SU-DHL-6 (cell line): ENCODE measurements around the gene MBOAT7.

Source experiments
- CTCF ChIP-seq: fragments of 200-600 bp; sonication (generic); IDR thresholded peaks from one replicate; pipeline ENCODE4 v1.5.1; 2017; ENCODE audit warnings: antibody characterized with exemption, mild to moderate bottlenecking, low read length, moderate library complexity; ENCODE audit not compliant: insufficient read depth, poor library complexity, severe bottlenecking
- EZH2phosphoT487 ChIP-seq: fragments of 200-600 bp; sonication (generic), shearing (Covaris generic); conservative IDR thresholded peaks from 2 replicates; pipeline ENCODE4 v1.6.1; 2018; ENCODE audit warnings: mild to moderate bottlenecking, antibody characterized with exemption, low read length, moderate library complexity, mixed read lengths

- no peak for TF ChIP-seq CTCF
- TF ChIP-seq EZH2phosphoT487: no peak
Observed at GRCh38 chr19:54142166-54142780, 47.1 kb downstream of the MBOAT7 start.
